ENCODE measurements around the gene EIF4E3. TPM values are rescaled to one million over a fixed set of nuclear protein-coding genes. Genes with fewer than 3 reads are reported as not detected.
A peak's percentile ranks its signal among the peaks of the same experiment; 100 is the strongest.

The EIF4E3 gene
- polyA plus RNA-seq, 1 of the 3 experiments (the other 2 are of a cell fraction) = 0.67 TPM

DNA sequence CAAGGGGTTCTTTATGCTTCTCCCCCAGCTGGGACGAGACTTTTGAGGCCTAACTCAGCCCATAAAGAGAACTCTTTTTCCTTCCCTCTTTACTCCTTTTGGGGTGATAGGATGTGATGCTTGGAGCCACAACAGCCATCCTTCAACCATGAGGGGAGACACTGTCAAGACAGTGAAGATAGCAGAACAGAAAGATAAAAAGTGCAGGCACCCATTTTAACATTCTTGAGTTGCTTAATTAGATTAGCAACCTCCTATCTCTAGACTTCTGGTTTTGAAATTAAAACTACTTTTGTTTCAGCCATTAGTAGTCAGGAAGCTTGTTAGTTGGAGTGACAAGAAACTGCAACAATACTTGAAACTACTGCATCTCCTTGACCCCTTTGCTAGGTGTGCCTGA lies 34.9 kb upstream of the EIF4E3 start:
- Histone ChIP-seq H3K79me2 (ENCODE audit: insufficient read depth) (no peaks in the 10 kb centered on the region), H4K20me1 (ENCODE audit: insufficient read depth) (no peaks in the 10 kb centered on the region), H3K4me3 (ENCODE audit: low read depth in 2 of 2, low read length in 1 of 2) (no peak overlapping the region), H3K27me3 (ENCODE audit: insufficient read depth) (peaks cover 15% of the 10 kb centered on the region; the same call in 1 of the 2 replicates), H3K27ac (ENCODE audit: low read depth in 2 of 2, low read length in 1 of 2) (no peak overlapping the region), H2AFZ (ENCODE audit: low read depth) (no peak overlapping the region), H3K9ac (no peak overlapping the region), H3K9me3 (no peaks in the 10 kb centered on the region), H3K4me2 (no peak overlapping the region), H3K36me3 (replicated peaks in 1 of 2; ENCODE audit: control insufficient read depth in 1 of 2, insufficient read depth in 2 of 2, low read length in 1 of 2) (no peaks in the 10 kb centered on the region), H3K4me1 (ENCODE audit: control insufficient read depth in 1 of 2, insufficient read depth in 2 of 2, low read depth in 1 of 2, low read length in 1 of 2) (peaks cover 0 to 1% of the 10 kb centered on the region in 2 experiments; a peak in 1 of 4 replicates), H3F3A (replicated peaks; ENCODE audit: insufficient read depth) (no peaks in the 10 kb centered on the region), H3K9me2 (no peaks in the 10 kb centered on the region)
- TF ChIP-seq, protein P1, sequence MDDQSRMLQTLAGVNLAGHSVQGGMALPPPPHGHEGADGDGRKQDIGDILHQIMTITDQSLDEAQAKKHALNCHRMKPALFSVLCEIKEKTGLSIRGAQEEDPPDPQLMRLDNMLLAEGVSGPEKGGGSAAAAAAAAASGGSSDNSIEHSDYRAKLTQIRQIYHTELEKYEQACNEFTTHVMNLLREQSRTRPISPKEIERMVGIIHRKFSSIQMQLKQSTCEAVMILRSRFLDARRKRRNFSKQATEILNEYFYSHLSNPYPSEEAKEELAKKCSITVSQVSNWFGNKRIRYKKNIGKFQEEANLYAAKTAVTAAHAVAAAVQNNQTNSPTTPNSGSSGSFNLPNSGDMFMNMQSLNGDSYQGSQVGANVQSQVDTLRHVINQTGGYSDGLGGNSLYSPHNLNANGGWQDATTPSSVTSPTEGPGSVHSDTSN (IDR thresholded peaks at IDR 0.05) = no peak
- peak; percentile 40; the same call in 1 of the 2 replicates for TF ChIP-seq RCOR1 (IDR thresholded peaks at IDR 0.05; ENCODE audit: low read length)
- DNase-seq = no peak
- ChIA-PET POLR2A (no interaction called here), CTCF (interaction anchor here (1.0 kb wide), 1 partner anchor 98 kb away, joined by 3 read pairs; no protein-coding TSS in a partner anchor)
- WGBS (ENCODE audit: low lambda C conversion rate) = 30% methylated on average over 1 of the region's 1 CpG

DNA sequence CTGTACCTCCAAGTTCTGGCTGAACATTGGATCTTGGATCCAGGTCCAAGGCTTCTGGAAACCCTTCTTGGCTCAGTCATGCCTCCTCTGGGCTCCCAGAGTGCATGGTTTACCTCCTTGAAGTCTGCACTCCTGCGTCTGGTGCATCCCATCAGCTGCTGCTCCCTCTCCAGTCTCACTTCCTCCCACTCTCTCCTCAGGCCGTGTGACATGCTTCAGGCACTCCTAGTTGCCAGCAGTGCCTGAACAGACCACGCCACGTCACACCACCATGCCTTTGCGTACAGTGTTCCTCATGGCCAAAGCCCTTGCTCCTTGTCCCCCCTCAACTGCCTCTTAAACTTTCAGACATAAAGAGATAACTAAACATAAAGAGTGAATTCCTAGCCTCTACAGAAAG lies 34.2 kb upstream of the EIF4E3 start:
- no peaks in the 10 kb centered on the region for H3K36me3 ChIP-seq (replicated peaks in 1 of 2; ENCODE audit: control insufficient read depth in 1 of 2, insufficient read depth in 2 of 2, low read length in 1 of 2)
- no peaks in the 10 kb centered on the region for H3K9me2 ChIP-seq
- ChIA-PET POLR2A (no interaction called here), CTCF (interaction anchor here (1.7 kb wide), 1 partner anchor 30 kb away, joined by 4 read pairs; no protein-coding TSS in a partner anchor)
- H3F3A ChIP-seq (replicated peaks; ENCODE audit: insufficient read depth) = no peaks in the 10 kb centered on the region
- DNase-seq = no peak
- H3K9me3 ChIP-seq = no peaks in the 10 kb centered on the region
- no peak overlapping the region for H3K4me2 ChIP-seq
- peaks cover 15% of the 10 kb centered on the region for H3K27me3 ChIP-seq (ENCODE audit: insufficient read depth)
- 55% methylated on average over 5 of the region's 5 CpGs for WGBS (ENCODE audit: low lambda C conversion rate)
- no peaks in the 10 kb centered on the region for H3K79me2 ChIP-seq (ENCODE audit: insufficient read depth)
- H2AFZ ChIP-seq (ENCODE audit: low read depth) = no peak overlapping the region
- no peak overlapping the region for H3K27ac ChIP-seq (ENCODE audit: low read depth in 2 of 2, low read length in 1 of 2)
- no peak overlapping the region for H3K9ac ChIP-seq
- no peak overlapping the region for H3K4me3 ChIP-seq (ENCODE audit: low read depth in 2 of 2, low read length in 1 of 2)
- TF ChIP-seq MEF2A (IDR thresholded peaks at IDR 0.05; ENCODE audit: borderline replicate concordance, low read depth) (no peak), NRF1 (IDR thresholded peaks at IDR 0.05; ENCODE audit: low read depth, low read length) (no peak), TAF1 (IDR thresholded peaks at IDR 0.05; ENCODE audit: borderline replicate concordance, low read depth, low read length) (no peak), CHD2 (IDR thresholded peaks at IDR 0.05; ENCODE audit: low read length, partially characterized antibody) (no peak)
- no peaks in the 10 kb centered on the region for H4K20me1 ChIP-seq (ENCODE audit: insufficient read depth)
- H3K4me1 ChIP-seq (ENCODE audit: control insufficient read depth in 1 of 2, insufficient read depth in 2 of 2, low read depth in 1 of 2, low read length in 1 of 2) = peaks cover 0 to 7% of the 10 kb centered on the region in 2 experiments; a peak in 1 of 4 replicates

DNA sequence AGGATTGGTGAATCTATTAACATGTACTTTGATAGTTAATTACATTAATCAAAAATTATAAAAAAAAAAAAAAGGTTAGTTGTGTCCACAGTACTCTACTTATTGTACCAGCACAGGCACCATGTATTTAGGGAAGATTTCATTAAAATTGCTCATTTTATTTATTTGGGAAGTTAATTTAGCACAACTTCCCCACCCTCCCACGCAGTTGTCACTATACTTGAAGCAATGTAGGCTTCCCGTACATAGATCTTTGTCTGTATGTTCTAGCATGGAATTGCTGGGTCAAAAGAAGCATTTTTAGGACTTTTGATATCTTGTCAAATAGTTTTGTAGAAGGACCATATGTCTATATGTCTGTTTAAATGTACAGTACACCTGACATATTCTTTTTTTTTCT lies 32.9 kb upstream of the EIF4E3 start:
- Histone ChIP-seq H2AFZ (ENCODE audit: low read depth) (no peak overlapping the region), H3K9me3 (no peaks in the 10 kb centered on the region), H3K4me1 (ENCODE audit: control insufficient read depth in 1 of 2, insufficient read depth in 2 of 2, low read depth in 1 of 2, low read length in 1 of 2) (peaks cover 0 to 10% of the 10 kb centered on the region in 2 experiments; a peak in 1 of 4 replicates), H3F3A (replicated peaks; ENCODE audit: insufficient read depth) (no peaks in the 10 kb centered on the region), H3K27ac (ENCODE audit: low read depth in 2 of 2, low read length in 1 of 2) (no peak overlapping the region), H3K4me3 (ENCODE audit: low read depth in 2 of 2, low read length in 1 of 2) (no peak overlapping the region), H3K79me2 (ENCODE audit: insufficient read depth) (no peaks in the 10 kb centered on the region), H3K4me2 (no peak overlapping the region), H3K27me3 (ENCODE audit: insufficient read depth) (peaks cover 17% of the 10 kb centered on the region), H4K20me1 (ENCODE audit: insufficient read depth) (no peaks in the 10 kb centered on the region), H3K9me2 (no peaks in the 10 kb centered on the region), H3K9ac (no peak overlapping the region), H3K36me3 (replicated peaks in 1 of 2; ENCODE audit: control insufficient read depth in 1 of 2, insufficient read depth in 2 of 2, low read length in 1 of 2) (no peaks in the 10 kb centered on the region)
- WGBS (ENCODE audit: low lambda C conversion rate) = 47% methylated on average over 2 of the region's 2 CpGs
- DNase-seq = no peak
- POLR2A ChIA-PET = no interaction called here
- CTCF ChIA-PET = interaction anchor here (1.7 kb wide), 1 partner anchor 28 kb away, joined by 4 read pairs; no protein-coding TSS in a partner anchor
- TF ChIP-seq NFIC (IDR thresholded peaks at IDR 0.05; ENCODE audit: borderline replicate concordance) (no peak), JUND (IDR thresholded peaks at IDR 0.05) (no peak), TAF1 (IDR thresholded peaks at IDR 0.05; ENCODE audit: borderline replicate concordance, low read depth, low read length) (no peak), FOXJ3 (CRISPR knock-in tag; IDR thresholded peaks at IDR 0.05) (no peak), FOSL2 (IDR thresholded peaks at IDR 0.05; ENCODE audit: borderline replicate concordance, low read depth) (no peak), FOXM1 (IDR thresholded peaks at IDR 0.05; ENCODE audit: low read depth) (no peak), RCOR1 (IDR thresholded peaks at IDR 0.05; ENCODE audit: low read length) (no peak), RFX5 (IDR thresholded peaks at IDR 0.05; ENCODE audit: low read length) (no peak), RXRA (IDR thresholded peaks at IDR 0.05; ENCODE audit: borderline replicate concordance, low read depth) (no peak)
- TF ChIP-seq, protein P2, sequence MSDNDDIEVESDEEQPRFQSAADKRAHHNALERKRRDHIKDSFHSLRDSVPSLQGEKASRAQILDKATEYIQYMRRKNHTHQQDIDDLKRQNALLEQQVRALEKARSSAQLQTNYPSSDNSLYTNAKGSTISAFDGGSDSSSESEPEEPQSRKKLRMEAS (IDR thresholded peaks at IDR 0.05; ENCODE audit: low read depth) = no peak
- TF ChIP-seq, protein P3, sequence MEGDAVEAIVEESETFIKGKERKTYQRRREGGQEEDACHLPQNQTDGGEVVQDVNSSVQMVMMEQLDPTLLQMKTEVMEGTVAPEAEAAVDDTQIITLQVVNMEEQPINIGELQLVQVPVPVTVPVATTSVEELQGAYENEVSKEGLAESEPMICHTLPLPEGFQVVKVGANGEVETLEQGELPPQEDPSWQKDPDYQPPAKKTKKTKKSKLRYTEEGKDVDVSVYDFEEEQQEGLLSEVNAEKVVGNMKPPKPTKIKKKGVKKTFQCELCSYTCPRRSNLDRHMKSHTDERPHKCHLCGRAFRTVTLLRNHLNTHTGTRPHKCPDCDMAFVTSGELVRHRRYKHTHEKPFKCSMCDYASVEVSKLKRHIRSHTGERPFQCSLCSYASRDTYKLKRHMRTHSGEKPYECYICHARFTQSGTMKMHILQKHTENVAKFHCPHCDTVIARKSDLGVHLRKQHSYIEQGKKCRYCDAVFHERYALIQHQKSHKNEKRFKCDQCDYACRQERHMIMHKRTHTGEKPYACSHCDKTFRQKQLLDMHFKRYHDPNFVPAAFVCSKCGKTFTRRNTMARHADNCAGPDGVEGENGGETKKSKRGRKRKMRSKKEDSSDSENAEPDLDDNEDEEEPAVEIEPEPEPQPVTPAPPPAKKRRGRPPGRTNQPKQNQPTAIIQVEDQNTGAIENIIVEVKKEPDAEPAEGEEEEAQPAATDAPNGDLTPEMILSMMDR (IDR thresholded peaks at IDR 0.05) = no peak
- TF ChIP-seq, protein P4, sequence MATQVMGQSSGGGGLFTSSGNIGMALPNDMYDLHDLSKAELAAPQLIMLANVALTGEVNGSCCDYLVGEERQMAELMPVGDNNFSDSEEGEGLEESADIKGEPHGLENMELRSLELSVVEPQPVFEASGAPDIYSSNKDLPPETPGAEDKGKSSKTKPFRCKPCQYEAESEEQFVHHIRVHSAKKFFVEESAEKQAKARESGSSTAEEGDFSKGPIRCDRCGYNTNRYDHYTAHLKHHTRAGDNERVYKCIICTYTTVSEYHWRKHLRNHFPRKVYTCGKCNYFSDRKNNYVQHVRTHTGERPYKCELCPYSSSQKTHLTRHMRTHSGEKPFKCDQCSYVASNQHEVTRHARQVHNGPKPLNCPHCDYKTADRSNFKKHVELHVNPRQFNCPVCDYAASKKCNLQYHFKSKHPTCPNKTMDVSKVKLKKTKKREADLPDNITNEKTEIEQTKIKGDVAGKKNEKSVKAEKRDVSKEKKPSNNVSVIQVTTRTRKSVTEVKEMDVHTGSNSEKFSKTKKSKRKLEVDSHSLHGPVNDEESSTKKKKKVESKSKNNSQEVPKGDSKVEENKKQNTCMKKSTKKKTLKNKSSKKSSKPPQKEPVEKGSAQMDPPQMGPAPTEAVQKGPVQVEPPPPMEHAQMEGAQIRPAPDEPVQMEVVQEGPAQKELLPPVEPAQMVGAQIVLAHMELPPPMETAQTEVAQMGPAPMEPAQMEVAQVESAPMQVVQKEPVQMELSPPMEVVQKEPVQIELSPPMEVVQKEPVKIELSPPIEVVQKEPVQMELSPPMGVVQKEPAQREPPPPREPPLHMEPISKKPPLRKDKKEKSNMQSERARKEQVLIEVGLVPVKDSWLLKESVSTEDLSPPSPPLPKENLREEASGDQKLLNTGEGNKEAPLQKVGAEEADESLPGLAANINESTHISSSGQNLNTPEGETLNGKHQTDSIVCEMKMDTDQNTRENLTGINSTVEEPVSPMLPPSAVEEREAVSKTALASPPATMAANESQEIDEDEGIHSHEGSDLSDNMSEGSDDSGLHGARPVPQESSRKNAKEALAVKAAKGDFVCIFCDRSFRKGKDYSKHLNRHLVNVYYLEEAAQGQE (IDR thresholded peaks at IDR 0.05; ENCODE audit: low read depth, low read length) = no peak

Measured in SK-N-SH (cell line).